GM18526 (cell line): ENCODE data around the gene MYO1B.

ENCODE experiments used
- POLR2A ChIP-seq: IDR thresholded peaks from 3 replicates; pipeline ENCODE4 v1.6.1; 2011; ENCODE audit not compliant: insufficient read length; ENCODE audit errors: extremely low read depth

MYO1B gene

DNA sequence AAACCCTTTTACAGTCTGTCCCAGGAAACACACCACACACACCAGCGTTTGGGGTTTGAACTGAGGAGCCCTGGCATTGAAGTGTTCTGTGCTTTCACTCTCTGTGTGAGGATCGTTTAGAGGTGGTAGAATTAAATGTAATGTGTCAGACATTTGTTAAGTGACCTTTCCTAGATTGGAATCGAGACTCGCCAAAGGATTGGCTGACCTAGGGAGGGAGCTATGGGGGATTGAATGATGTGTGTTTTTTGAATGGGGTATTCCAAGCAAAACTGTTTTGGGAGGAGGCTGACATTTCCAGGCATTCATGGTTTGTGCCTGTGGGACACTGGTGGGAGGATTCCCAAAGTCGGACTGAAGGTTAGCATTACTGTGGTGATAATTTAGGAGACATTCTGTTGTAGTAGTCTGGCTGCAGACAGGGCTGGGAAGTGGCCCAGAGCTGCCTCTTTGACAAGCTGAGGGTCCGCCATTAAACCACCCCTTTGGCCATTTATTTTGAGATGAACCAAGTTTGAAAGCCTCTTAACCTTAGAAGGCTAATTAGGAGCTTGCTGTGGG, 1.7 kb downstream of the MYO1B start:
- TF ChIP-seq POLR2A: no peak

DNA sequence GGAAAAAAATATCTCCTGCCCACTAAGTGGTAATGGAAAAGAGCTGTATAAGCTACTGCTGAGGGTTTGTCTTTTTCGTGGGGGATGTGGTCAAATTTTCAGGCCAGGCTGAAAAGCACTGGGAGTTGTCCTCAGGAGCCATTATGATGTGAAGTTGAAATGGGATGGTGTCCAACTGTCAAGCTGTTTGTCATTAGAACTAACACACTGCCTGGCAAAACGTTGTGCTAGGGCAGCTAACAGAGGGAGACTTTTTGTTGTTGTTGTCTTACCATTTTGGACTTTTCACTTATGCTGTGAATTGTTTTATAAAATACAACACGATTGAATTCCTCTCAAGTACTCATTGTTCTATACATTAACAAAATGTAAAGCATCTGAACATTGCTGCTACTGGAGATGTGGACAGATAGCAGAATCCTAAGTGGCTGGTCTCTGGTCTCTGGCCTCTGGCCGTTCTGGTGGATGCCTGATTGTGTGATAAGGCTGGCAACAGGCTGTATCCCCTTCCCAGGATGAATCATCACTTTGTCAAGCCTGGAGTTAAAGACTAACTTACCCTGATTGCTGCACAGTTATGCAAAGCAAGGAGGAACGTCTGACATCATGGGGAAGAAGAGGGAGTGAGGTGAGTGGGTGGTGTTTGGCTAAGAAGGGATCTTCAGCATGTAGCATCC, 2.3 kb downstream of the MYO1B start:
- TF ChIP-seq POLR2A: no peak

DNA sequence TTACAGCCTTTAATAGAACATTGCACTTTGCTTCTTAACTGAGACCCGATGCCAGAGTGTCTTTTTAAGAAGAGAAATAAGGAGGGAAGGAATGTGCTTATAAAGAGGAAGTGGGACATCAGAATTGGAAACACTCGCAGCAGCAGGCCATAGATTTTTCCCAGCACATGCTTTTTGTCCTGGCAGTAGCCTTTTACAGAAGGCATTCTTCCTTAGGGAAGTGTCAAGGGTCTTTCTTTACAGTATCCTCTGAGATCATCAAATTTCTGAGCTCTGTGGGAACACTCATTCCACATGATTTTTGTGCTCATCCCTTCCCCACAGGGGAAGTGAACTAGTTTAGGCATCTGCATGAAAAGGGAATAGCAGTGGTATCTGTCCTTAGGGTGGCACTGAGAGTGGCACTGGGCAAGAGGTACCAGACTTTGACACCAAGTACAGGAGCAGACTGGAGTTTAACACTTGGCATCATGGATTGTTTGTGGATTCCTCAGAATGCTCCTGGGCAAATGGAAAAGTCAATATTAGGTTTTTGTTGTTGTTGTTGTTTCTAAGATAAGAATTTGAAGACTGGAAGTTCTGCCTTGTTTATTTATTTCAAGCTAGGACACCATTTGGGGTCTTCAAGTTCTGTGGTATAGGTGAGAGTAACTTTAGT, 4.1 kb downstream of the MYO1B start:
- TF ChIP-seq POLR2A: no peak

DNA sequence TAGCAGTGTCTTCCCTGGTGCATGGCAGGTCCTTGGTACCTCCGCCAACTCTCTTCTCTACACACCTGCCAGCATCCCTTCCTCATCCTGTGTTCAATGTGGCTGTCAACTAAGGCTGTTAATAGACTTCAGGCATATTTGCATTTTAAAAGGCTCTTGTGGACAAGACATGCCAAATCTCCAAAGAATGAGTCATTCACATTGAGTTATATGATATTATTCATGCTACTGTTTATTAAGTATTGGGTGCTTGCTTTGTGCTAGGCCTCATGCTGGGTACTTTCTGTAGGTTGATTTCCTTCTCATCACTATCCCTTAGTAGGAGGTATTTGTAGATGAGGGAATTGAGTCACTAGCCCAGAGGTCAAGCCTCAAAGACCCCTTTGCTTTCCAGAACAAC, 5.2 kb downstream of the MYO1B start:
- no peak for TF ChIP-seq POLR2A

DNA sequence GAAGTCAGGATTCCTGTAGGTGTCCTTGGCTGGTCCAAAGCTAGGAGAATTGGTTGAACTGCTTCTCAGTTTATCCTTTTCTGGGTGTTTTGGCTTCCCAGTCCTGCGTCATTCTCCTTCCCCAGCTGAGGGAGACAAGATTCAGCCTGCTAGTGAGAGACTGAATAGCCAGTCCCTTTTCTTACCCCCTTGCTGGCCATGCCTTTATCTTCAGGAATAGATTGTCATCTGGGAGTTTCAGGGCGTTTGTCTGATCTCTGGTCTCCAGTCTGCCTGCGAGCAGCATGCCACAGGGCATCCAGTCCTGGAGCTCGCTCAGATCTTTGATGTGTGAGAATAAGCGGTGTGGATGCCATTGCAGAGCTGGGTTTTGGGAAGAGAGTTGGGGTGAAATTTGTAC, 5.8 kb downstream of the MYO1B start:
- TF ChIP-seq POLR2A: no peak

DNA sequence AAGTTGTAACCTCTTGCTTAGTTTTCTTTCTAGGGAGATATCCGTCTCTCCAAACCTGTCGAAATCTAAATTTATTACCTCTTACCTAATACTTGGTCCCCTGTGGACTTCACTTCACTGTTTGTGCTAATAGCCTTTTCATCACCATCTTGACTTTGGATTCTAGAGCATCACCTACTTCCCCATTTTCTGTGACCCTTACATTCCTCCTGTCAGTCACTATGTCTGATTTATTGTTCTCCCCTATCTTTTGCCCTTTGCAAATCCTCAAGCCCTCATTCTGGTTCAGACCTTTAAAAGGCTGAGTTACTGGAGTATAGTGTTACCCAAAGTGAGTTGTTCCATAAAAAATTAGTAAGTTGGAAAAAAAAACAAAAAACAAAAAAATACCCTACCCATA, 7.5 kb downstream of the MYO1B start:
- no peak for TF ChIP-seq POLR2A

DNA sequence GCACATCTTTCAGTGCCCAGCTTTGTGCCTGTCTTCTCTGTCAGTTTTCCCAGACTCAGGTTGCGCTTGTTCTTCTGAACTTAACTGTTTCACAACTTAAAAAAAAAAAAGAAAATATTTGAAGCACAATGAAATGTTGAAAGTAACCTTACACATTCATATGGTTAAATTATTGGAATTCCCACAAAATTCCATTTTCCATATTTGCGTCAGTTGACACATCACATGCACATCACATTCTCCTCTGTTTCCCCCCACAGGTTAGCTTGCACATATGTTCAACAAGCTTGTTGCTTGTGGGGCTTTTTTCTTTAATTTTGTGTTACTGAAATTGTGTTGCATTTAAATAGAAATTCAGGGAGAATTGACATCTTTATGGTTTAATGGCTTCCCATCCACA, 8.3 kb downstream of the MYO1B start:
- TF ChIP-seq POLR2A: no peak

DNA sequence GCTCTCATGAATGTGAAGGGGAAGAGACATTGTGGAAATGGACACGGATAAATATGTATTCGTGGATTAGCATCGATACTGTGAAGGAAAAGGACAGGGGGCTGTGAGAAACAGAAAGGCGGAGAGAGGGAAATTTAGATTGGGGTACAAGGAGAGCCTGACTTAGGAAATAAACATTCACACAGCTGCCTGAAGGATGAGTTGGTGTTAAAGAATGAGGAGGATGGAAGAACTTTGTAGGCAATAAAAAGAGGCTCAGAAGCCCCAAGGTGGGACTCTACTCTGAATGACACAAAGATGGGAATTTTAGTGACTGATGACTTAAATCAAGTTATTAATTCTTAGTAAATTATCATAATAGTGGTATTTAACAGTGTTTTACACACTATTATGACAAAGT, 10.1 kb downstream of the MYO1B start:
- TF ChIP-seq POLR2A: no peak

DNA sequence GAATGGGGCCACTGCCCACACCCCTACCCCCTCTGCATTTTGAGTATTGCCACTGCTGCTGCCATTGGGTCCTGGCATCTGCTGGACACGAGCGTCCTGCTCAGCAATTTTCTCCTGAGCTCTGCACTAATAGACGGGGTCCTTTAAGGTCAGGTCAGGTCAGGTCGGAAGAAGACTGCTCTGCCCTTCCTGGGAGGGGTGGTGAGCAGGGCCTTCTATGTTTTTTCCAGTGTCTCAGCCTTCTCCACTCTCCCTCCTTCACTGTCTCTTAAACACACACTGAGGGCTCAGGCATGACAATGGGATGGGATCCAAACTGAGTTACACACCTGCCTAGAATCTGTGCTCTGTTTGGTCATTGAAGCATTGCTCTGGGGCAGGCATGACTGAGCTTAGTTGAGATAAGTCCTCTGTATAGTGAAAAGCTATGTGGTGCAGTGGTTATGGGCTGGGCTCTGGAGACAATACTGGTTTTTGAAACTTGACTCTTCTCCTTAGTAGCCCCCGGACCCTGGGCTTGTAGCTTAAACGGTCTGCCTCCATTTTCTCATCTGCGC, 10.6 kb downstream of the MYO1B start:
- no peak for TF ChIP-seq POLR2A

DNA sequence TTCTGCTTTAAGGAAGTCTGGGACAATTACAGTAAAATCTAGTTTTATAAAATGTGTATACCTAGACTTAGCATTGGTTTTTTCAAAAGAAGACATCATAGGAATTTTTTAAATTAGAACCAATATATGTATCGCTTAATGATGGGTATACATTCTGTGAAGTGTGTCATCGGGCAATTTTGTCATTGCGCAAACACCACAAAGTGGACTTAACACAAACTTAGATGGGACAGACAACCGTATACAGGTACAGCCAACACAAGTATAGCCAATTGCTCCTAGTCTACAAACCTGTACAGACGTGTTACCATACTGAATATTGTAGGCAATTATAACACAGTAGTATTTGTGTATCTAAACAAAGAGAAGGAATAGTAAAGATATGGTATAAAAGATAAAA, 12.7 kb downstream of the MYO1B start:
- TF ChIP-seq POLR2A: no peak

DNA sequence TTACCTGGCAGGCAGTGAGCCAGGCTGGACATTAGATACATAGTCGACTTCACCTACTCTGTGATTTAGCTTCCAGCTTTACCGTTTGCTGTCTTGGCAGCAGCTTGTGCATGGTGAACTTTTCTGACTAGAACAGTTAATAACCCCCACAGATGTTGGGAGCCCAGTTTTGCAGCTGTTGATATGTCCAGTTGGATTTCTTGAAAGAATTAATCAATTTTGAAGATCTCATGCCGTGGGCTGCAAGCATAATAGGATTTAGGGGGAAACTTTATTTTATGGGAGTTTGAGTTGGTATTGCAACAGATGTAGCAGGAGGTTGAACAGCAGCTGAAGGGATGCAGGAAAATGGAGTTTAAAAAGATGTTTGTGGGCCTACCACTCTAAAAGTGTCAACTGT, 13.8 kb downstream of the MYO1B start:
- TF ChIP-seq POLR2A: no peak

DNA sequence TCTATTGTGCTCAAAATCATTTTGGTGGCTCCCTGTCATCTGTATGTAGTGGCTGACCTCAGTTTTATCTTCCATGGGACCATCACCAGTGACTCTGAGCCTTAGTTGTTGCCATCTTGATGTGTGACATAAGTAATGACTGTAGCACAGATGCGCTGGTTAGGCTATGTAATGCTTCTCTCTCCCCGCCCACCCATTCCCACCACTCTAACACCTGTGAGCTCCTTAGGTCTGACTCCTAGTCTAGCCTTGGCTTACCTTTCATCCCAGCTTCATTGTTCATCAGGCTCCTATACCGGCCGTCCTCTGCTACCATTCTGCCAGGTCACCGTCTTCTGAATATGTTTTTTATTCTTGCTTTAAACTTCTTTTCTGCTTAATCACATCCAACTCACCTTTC, 17.2 kb downstream of the MYO1B start:
- TF ChIP-seq POLR2A: no peak

DNA sequence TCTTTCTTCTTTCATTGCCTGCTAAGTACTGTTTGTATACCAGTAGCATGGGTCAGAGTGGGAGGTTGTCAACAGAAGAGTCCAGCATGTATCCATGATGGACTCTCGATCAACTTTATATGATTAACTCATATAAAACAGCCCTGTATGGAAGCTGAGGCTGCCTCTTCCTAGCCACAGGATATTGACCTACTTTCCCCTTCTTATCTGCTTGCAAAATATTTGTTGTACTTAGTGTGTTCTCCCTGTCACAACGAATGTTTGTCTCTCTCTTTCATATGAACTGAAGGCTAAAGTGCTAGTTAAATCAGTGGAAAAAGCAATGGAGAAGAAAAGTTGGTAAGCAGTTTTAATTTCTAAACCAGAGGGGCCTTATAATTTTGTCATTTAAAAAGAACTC, 17.8 kb downstream of the MYO1B start:
- no peak for TF ChIP-seq POLR2A

DNA sequence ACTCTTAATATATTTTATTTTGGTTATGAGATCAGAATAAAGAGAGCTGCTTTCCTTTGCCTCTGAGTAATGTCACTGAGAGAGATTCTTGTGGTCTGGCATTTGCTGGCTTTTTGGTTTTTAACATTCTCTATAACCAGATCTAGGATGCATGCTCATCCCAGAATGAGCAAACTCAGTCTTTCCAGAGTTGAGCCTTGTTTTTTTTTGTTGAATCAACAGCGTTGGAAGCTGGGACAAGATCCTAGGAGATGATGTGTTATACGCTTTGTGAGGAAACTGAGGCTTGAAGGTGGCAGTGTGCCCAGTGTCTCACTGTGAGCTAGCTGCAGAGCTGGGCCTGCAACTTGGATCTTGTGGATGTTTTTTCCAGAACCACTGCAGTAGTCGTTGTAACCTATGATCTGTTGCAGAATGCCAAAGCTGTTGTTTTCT, 19.5 kb downstream of the MYO1B start:
- no peak for TF ChIP-seq POLR2A

DNA sequence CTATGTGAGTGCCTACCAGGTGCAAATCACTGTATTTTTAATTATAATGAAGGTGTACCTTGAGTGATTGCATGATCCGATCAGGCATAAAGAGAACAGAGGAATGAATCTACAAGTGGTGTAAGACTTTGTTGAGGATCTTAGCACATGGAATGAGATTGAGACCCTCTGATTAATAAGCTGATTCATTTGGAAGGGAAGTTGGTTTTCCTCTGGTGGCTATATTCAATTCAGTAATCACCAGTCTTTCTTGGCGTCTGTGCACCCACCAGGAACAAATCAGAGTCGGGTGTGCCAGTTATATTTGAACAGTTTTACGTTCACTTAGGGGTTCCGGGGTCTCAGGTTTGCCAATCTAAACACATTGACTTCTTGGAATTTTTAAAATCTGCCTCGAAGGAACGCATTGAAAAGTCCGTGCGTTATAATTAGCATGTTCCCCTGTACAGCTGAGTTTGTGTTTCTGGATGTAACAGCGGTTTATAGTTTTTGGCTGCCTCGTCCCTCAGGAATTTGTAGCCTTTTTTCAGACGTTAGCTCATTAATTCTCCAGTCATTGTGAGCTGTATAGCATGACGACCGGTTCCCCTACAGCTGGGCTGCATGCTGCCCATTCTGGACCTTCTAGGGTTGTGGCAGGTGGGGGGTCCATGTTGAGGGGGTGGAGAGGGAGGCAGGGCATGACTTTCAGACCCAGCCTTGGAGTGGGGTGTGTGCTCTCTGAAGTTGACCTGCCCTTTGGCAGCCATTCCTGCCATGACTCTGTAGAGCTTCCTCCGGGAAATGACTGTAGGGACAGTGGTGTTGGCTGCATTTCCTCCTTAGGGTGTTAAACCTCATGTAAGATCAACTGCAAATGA, 20.3 kb downstream of the MYO1B start:
- TF ChIP-seq POLR2A: no peak
